ENCODE results near the gene MYO1C. TPM values are rescaled to one million over a fixed set of nuclear protein-coding genes. Genes with fewer than 3 reads are reported as not detected.

Gene MYO1C
- total RNA-seq, 1 donor from 2014 or later = 184 TPM

GRCh38 chr17:1498233-1498632 is 5.7 kb upstream of the MYO1C start:
- Mint-ChIP-seq H3K4me3 (ENCODE audit: unreplicated experiment) (no peak overlapping the region), H3K27ac (ENCODE audit: unreplicated experiment) (no peak overlapping the region), H3K4me1 (ENCODE audit: unreplicated experiment) (peaks cover 12% of the 10 kb centered on the region), H3K9me3 (ENCODE audit: unreplicated experiment) (no peaks in the 10 kb centered on the region), H3K27me3 (ENCODE audit: unreplicated experiment) (no peaks in the 10 kb centered on the region), H3K36me3 (ENCODE audit: unreplicated experiment) (no peaks in the 10 kb centered on the region)
- TF ChIP-seq, protein P1, sequence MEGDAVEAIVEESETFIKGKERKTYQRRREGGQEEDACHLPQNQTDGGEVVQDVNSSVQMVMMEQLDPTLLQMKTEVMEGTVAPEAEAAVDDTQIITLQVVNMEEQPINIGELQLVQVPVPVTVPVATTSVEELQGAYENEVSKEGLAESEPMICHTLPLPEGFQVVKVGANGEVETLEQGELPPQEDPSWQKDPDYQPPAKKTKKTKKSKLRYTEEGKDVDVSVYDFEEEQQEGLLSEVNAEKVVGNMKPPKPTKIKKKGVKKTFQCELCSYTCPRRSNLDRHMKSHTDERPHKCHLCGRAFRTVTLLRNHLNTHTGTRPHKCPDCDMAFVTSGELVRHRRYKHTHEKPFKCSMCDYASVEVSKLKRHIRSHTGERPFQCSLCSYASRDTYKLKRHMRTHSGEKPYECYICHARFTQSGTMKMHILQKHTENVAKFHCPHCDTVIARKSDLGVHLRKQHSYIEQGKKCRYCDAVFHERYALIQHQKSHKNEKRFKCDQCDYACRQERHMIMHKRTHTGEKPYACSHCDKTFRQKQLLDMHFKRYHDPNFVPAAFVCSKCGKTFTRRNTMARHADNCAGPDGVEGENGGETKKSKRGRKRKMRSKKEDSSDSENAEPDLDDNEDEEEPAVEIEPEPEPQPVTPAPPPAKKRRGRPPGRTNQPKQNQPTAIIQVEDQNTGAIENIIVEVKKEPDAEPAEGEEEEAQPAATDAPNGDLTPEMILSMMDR (IDR thresholded peaks at IDR 0.05) = no peak
- DNase-seq (ENCODE audit: extremely low spot score, unreplicated experiment) = no peak

- TF ChIP-seq, protein P1 (IDR thresholded peaks at IDR 0.05) = no peak
- DNase-seq (ENCODE audit: extremely low spot score, unreplicated experiment) = no peak
- Mint-ChIP-seq H3K27ac (ENCODE audit: unreplicated experiment) (no peak overlapping the region), H3K9me3 (ENCODE audit: unreplicated experiment) (no peaks in the 10 kb centered on the region), H3K36me3 (ENCODE audit: unreplicated experiment) (no peaks in the 10 kb centered on the region), H3K4me1 (ENCODE audit: unreplicated experiment) (peaks cover 13% of the 10 kb centered on the region), H3K4me3 (ENCODE audit: unreplicated experiment) (no peak overlapping the region), H3K27me3 (ENCODE audit: unreplicated experiment) (no peaks in the 10 kb centered on the region)
These were observed 5.3 kb upstream of the MYO1C start for GRCh38 chr17:1497831-1498230.

- TF ChIP-seq, protein P1 (IDR thresholded peaks at IDR 0.05) = no peak
- no peak overlapping the region for H3K27ac Mint-ChIP-seq (ENCODE audit: unreplicated experiment)
- no peaks in the 10 kb centered on the region for H3K9me3 Mint-ChIP-seq (ENCODE audit: unreplicated experiment)
- no peaks in the 10 kb centered on the region for H3K27me3 Mint-ChIP-seq (ENCODE audit: unreplicated experiment)
- H3K4me3 Mint-ChIP-seq (ENCODE audit: unreplicated experiment) = no peak overlapping the region
- no peaks in the 10 kb centered on the region for H3K36me3 Mint-ChIP-seq (ENCODE audit: unreplicated experiment)
- peaks cover 18% of the 10 kb centered on the region for H3K4me1 Mint-ChIP-seq (ENCODE audit: unreplicated experiment)
- no peak for DNase-seq (ENCODE audit: extremely low spot score, unreplicated experiment)
These were observed 4.4 kb upstream of the MYO1C start for GRCh38 chr17:1496869-1497268.

DNA sequence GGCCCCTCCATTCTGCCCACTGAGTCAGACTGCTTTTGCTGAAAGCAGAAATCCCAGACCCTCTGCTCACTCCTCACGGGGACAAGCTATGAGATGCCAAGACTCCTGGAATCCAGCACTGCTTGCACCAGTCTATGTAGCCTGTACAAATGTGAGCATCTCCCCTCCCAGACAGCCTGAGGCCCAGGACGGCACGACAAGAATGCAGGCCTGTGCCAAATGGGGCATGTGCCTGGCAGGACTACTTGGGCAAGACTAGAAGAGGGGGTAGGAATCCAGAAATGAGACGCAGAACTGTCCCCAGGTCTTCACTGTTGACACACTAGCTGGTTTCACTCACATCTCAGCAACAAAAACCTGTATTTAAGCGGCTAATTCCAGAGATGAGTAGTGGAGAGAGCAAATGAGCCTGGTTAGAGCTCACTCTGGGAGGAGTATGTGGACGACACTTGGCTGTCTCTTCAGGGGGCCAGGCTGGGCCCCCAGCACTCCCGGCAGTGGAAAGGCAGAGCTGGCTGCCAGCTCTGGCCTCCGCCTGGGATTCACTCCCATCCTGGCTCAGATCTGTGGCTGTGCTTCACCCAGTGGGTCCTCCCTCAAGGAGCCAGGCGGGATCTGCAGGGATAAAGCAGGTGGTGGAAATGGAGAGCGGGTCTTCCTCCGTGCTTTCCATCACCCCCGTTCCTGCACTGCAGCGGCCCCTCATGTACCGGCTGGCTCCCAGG is 2.9 kb upstream of the MYO1C start:
- TF ChIP-seq, protein P1 (IDR thresholded peaks at IDR 0.05) = no peak
- Mint-ChIP-seq H3K4me3 (ENCODE audit: unreplicated experiment) (no peak overlapping the region), H3K4me1 (ENCODE audit: unreplicated experiment) (peaks cover 24% of the 10 kb centered on the region), H3K9me3 (ENCODE audit: unreplicated experiment) (no peaks in the 10 kb centered on the region), H3K36me3 (ENCODE audit: unreplicated experiment) (no peaks in the 10 kb centered on the region), H3K27ac (ENCODE audit: unreplicated experiment) (peak overlapping the region; percentile 66), H3K27me3 (ENCODE audit: unreplicated experiment) (no peaks in the 10 kb centered on the region)
- DNase-seq (ENCODE audit: extremely low spot score, unreplicated experiment) = no peak

DNA sequence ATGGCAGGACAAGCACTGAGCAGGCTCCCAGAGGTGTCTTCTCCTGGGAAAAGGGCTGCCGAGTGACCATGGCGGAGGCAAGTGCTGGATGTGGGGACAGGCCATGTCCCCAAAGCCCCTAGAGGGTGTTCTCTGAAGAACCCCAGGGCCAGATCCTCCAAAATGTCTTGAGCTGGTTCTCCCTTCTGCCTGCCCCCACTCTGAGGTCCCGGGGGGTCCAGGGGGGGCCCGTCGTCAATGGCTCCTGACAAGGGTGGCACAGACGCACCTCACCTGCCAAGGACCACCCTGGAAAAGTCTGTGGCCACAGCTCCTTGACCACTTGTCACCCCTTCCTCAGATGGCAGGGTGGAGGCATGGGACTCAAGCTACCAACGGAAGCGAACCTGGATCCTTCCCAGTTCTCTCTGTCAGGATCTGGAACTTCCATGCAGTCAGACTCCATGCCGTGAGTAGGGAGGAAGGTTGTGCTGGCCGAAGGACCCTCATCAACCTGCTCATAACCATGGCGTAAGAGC is 2.3 kb upstream of the MYO1C start:
- H3K27me3 Mint-ChIP-seq (ENCODE audit: unreplicated experiment) = no peaks in the 10 kb centered on the region
- H3K4me1 Mint-ChIP-seq (ENCODE audit: unreplicated experiment) = peaks cover 28% of the 10 kb centered on the region
- no peaks in the 10 kb centered on the region for H3K9me3 Mint-ChIP-seq (ENCODE audit: unreplicated experiment)
- TF ChIP-seq, protein P1 (IDR thresholded peaks at IDR 0.05) = no peak
- no peaks in the 10 kb centered on the region for H3K36me3 Mint-ChIP-seq (ENCODE audit: unreplicated experiment)
- DNase-seq (ENCODE audit: extremely low spot score, unreplicated experiment) = no peak
- peak overlapping the region; percentile 66 for H3K27ac Mint-ChIP-seq (ENCODE audit: unreplicated experiment)
- H3K4me3 Mint-ChIP-seq (ENCODE audit: unreplicated experiment) = no peak overlapping the region
